ENCODE results near the gene MMUT. TPM values are rescaled to one million over a fixed set of nuclear protein-coding genes. Genes with fewer than 3 reads are reported as not detected.
"Not testable (repeated sequence)": the region's sequence is repeated elsewhere in the genome, so short reads cannot be mapped to it uniquely, and the experiment has no call there.

MMUT gene
- total and polyA plus RNA-seq, 3 donors from 2014 or later, result 17.3 to 26.8 (median 22.6) TPM

DNA sequence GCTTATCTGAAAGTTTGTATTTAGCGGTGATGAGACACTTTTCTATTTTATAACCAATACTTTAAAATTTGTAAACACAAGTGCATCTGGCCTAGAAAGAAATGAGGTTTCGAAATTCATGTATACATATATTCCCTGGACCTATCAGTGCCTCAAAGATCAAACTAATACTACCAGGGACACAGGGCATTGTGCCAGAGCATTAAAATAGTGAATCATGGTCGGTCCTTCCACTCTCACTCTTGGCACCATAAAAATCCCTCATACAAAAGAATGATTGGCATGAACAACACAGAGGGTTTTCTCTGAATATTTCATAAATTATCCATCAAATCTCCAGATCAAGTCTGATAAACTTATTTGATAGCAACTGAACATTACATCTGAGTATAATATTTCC, 62.0 kb downstream of the MMUT start:
- TF ChIP-seq, protein P1, sequence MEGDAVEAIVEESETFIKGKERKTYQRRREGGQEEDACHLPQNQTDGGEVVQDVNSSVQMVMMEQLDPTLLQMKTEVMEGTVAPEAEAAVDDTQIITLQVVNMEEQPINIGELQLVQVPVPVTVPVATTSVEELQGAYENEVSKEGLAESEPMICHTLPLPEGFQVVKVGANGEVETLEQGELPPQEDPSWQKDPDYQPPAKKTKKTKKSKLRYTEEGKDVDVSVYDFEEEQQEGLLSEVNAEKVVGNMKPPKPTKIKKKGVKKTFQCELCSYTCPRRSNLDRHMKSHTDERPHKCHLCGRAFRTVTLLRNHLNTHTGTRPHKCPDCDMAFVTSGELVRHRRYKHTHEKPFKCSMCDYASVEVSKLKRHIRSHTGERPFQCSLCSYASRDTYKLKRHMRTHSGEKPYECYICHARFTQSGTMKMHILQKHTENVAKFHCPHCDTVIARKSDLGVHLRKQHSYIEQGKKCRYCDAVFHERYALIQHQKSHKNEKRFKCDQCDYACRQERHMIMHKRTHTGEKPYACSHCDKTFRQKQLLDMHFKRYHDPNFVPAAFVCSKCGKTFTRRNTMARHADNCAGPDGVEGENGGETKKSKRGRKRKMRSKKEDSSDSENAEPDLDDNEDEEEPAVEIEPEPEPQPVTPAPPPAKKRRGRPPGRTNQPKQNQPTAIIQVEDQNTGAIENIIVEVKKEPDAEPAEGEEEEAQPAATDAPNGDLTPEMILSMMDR (IDR thresholded peaks at IDR 0.05), result no peak
- TF ChIP-seq POLR2A (IDR thresholded peaks at IDR 0.05), result no peak
- no peaks in the 10 kb centered on the region for H3K27me3 ChIP-seq
- WGBS, 2 donors, result 72 to 77% methylated on average over 3 of the region's 3 CpGs
- no peaks in the 10 kb centered on the region for H3K36me3 ChIP-seq (ENCODE audit: low read depth, missing control alignments)
- H3K4me1 ChIP-seq, result no peaks in the 10 kb centered on the region
- H3K4me3 ChIP-seq, result no peak overlapping the region
- no peak overlapping the region for H3K27ac ChIP-seq
- DNase-seq, result no peak
- intact Hi-C loops (cut with DNase I; ENCODE audit: low total_unique reads), result no loop called here
- H3K9me3 ChIP-seq, result no peaks in the 10 kb centered on the region

DNA sequence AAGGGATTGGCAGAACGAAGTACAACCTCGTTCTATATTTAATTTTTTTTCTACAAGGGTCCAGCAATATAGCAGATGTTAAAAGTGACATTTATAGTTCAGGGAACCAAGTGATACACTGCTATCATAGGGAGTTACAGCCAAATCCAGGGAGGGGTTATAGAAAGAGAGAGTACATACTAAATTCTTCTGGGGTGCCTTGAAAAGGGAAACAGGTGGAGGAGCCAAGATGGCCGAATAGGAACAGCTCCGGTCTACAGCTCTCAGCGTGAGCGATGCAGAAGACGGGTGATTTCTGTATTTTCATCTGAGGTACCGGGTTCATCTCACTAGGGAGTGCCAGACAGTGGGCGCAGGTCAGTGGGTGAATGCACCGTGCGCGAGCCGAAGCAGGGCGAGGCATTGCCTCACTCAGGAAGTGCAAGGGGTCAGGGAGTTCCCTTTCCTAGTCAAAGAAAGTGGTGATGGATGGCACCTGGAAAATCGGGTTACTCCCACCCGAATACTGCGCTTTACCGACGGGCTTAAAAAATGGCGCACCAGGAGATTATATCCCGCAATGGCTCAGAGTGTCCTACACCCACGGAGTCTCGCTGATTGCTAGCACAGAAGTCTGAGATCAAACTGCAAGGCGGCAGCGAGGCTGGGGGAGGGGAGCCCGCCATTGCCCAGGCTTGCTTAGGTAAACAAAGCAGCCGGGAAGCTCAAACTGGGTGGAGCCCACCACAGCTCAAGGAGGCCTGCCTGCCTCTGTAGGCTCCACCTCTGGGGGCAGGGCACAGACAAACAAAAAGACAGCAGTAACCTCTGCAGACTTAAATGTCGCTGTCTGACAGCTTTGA, 76.2 kb downstream of the MMUT start:
- H3K4me3 ChIP-seq; H3K36me3 ChIP-seq (ENCODE audit: low read depth, missing control alignments); H3K27ac ChIP-seq; H3K4me1 ChIP-seq; intact Hi-C loops (cut with DNase I; ENCODE audit: low total_unique reads); H3K9me3 ChIP-seq; DNase-seq; H3K27me3 ChIP-seq: not testable (repeated sequence)
- 85 to 90% methylated on average over 23 to 25 of the region's 28 CpGs for WGBS, 2 donors

DNA sequence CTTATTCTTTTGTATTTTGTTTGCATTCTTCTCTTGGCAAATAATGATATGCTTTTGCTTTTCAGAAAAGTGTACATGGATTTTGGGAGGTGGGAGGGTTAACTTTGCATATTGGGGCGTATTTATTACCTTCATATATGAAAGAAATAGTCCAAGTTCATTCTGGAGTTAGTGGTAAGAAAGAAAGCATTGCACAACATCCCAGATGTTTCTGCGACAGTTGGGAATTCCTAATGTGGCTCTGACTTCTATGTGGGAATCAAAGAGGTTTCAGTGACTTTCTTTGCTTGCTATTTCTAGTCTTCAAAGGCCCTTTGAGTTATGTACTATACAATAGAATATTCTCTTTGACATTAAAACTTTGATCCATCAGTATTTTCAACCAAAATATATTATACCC, 78.1 kb downstream of the MMUT start:
- no peaks in the 10 kb centered on the region for H3K9me3 ChIP-seq
- intact Hi-C loops (cut with DNase I; ENCODE audit: low total_unique reads), result no loop called here
- WGBS, 2 donors, result 72 to 82% methylated on average over 2 of the region's 2 CpGs
- no peaks in the 10 kb centered on the region for H3K36me3 ChIP-seq (ENCODE audit: low read depth, missing control alignments)
- no peak for DNase-seq
- no peak for TF ChIP-seq POLR2A (IDR thresholded peaks at IDR 0.05)
- TF ChIP-seq, protein P1 (IDR thresholded peaks at IDR 0.05), result no peak
- no peak overlapping the region for H3K4me3 ChIP-seq
- no peak overlapping the region for H3K27ac ChIP-seq
- no peaks in the 10 kb centered on the region for H3K4me1 ChIP-seq
- no peaks in the 10 kb centered on the region for H3K27me3 ChIP-seq

Other genes with a start within 250 kb of the MMUT start
- 1 to 10 TPM; 3.8 to 7.6 TPM for gene CENPQ, start 117 bp upstream of the MMUT start, total RNA-seq
- gene CENPQ, start 117 bp upstream of the MMUT start, polyA plus RNA-seq (ENCODE audit: insufficient read depth, low read depth, low replicate concordance), result 2.8 TPM
- gene GLYATL3, start 36.7 kb upstream of the MMUT start, total RNA-seq, result not detected
- not detected for gene GLYATL3, start 36.7 kb upstream of the MMUT start, polyA plus RNA-seq (ENCODE audit: insufficient read depth, low read depth, low replicate concordance)
- 10 to 100 TPM; 41.3 to 58.4 TPM for gene C6orf141, start 87.4 kb upstream of the MMUT start, total RNA-seq
- gene C6orf141, start 87.4 kb upstream of the MMUT start, polyA plus RNA-seq (ENCODE audit: insufficient read depth, low read depth, low replicate concordance), result 11.3 TPM
- not detected for gene RHAG, start 173.6 kb upstream of the MMUT start, total RNA-seq
- 0.42 TPM for gene RHAG, start 173.6 kb upstream of the MMUT start, polyA plus RNA-seq (ENCODE audit: insufficient read depth, low read depth, low replicate concordance)

All from testis (tissue), 3 donors.